SKM-1 (cell line): ENCODE results near the gene IL15RA.
"Not testable (repeated sequence)": the region's sequence is repeated elsewhere in the genome, so short reads cannot be mapped to it uniquely, and the experiment has no call there.

Experiments used
- DNase-seq: peaks from one replicate; lab custom pipeline; 2025; ENCODE audit not compliant: unreplicated experiment; lab: John Stamatoyannopoulos, UW

IL15RA gene

GRCh38 chr10:5951721-5952407 lies 25.5 kb downstream of the IL15RA start:
- no peak for DNase-seq

- no peak for DNase-seq
Observed at GRCh38 chr10:5951167-5951711, 26.1 kb downstream of the IL15RA start.

- DNase-seq = no peak
Observed at GRCh38 chr10:5949009-5949759, 28.2 kb downstream of the IL15RA start.

GRCh38 chr10:5948208-5948585 lies 29.1 kb downstream of the IL15RA start:
- no peak for DNase-seq

GRCh38 chr10:5947471-5948207 lies 29.7 kb downstream of the IL15RA start:
- DNase-seq = no peak

- no peak for DNase-seq
Observed at GRCh38 chr10:5946786-5947185, 30.6 kb downstream of the IL15RA start.

GRCh38 chr10:5946419-5946775 lies 30.9 kb downstream of the IL15RA start:
- DNase-seq = not testable (repeated sequence)

- no peak for DNase-seq
Observed at GRCh38 chr10:5945561-5946418, 31.6 kb downstream of the IL15RA start.

DNA sequence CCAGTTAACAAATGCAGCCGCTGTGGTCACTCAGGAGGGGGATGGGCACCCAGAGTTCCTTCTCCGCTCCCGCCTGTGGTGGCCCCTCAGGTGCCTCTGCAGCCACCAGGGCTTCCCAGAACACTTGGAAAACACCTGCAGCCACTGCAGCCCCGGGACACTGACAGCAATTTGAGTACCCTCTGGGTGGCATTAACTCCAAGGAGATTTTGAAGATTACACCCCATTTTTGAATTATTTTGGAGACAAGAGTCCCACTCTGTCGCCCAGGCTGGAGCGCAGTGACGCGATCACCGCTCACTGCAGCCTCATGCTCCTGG lies 32.2 kb downstream of the IL15RA start:
- DNase-seq = no peak

- no peak for DNase-seq
Observed at GRCh38 chr10:5944389-5945189, 32.8 kb downstream of the IL15RA start.

DNA sequence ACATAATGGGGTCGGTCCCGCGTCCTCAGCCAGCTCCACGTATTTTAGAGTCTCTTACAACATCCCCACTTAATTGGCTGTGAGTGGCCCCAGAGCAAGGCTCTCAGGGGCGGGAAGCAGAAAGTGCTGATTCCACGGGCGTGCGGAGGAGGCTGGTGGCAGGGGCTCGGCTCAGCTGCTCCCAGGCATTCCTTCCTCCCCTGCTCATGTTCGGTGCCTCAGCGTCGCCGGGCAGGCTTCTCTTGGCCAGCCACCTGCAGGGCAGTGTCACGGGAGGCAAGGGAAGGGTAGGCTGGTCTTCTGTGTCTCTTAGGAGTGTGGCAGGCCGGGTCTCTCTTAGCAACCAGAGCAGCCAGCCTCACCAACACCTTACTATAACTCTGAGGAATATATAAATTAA lies 33.8 kb downstream of the IL15RA start:
- DNase-seq = no peak

- no peak for DNase-seq
Observed at GRCh38 chr10:5942474-5942873, 34.9 kb downstream of the IL15RA start.

DNA sequence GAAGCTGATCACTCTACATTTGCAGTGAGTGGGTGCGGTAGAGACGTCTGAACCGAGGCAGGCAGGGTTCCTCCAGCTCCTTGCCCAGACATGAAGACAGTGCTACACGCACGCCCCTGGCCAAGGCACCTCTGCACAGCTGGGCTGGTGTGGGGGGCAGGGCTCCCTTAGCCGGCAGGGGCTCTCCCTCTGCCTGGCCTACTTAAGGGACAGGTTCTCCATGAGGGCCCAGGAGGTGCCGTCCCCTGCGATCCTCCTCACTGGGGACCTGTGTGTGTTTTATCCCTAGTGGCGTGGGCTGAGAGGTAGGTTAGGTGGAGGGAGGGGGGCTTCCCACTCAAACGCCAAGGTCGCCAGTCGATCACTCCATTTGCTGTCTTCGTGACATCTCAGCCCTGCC lies 35.3 kb downstream of the IL15RA start:
- DNase-seq = no peak

DNA sequence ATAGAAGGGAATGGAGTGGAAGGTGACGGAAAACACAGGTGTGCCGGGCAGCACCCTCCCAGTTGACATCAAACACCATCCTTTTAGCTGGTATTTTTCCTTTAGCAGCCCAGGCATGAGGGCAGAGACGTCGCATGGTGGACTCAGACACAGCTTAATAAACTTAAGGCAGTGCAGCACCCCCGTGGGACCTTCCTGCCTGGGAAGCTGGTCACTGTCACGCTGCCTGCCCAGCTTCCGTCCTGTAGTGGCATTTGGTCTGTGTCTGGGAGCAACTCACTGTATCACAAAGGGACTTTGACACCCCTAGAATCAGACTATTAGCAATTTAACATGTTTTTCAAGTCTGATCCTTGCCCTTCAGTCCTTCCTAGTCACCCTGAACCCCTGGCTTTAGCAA lies 35.8 kb downstream of the IL15RA start:
- DNase-seq = no peak

GRCh38 chr10:5940807-5941218 lies 36.5 kb downstream of the IL15RA start:
- no peak for DNase-seq

GRCh38 chr10:5938291-5938690 lies 39.1 kb downstream of the IL15RA start:
- DNase-seq = no peak

DNA sequence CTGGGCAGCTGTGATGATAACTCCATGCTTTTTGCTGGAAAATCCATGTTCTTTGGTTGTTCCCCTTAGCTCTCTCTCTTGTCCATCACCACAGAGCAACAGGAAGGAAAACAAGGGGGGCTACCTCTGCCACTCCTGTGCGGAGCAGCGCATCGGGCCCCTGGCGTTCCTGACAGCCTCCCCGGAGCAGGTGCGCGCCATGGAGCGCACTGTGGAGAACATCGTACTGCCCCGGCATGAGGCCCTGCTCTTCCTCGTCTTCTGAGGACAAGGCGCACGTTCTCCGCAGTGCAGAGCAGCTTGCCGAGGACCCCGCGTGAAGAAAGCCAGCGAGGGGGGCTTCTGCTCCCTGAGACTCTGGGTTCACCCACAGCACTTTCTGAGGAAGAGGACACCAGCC lies 40.3 kb downstream of the IL15RA start:
- no peak for DNase-seq

DNA sequence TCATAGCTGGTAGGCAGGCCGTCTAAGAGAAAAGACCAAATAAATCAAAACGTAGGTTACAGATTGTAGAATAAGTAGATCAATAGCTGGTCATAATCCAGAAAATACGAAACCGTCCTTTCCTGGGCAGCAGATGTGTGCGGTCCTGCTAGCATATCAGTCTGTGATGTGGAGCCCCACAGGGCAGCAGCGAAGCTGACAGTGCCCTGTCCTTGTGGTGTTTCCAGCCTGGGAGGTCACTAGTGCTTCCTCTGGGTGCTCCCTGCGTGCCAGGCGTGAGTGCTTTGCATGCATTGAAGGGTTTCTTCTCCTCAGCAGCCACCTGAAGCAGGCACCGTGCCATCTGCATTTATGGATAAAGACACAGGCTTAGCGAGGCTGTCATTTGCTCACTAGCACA lies 41.7 kb downstream of the IL15RA start:
- DNase-seq = no peak

DNA sequence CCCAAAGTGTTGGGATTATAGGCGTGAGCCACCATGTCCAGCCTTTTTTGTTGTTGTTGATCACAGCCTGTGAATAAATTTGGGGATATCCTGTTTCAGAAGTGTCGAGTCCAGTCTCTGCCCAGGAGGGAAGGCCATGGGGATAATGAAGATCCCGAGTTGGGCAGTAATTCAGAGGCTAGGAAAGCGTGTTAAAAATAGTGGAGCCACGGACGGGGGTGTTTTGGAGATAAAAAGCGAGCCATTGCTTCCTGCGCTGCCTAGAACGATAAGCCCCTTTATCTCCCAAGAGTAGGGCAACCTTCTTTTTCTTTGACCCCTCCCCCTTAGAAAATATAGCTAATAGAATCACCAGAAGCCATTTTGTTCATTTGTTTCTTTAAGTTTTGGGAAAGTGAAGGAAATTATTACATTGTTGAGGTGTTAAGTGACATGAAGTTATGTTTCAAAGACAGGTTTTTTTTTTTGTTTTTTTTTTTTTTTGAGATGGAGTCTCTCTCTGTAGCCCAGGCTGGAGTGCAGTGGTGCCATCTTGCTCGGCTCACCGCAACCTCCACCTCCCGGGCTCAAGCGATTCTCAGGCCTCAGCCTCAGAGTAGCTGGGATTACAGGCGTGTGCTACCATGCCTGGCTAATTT lies 43.3 kb downstream of the IL15RA start:
- no peak for DNase-seq

DNA sequence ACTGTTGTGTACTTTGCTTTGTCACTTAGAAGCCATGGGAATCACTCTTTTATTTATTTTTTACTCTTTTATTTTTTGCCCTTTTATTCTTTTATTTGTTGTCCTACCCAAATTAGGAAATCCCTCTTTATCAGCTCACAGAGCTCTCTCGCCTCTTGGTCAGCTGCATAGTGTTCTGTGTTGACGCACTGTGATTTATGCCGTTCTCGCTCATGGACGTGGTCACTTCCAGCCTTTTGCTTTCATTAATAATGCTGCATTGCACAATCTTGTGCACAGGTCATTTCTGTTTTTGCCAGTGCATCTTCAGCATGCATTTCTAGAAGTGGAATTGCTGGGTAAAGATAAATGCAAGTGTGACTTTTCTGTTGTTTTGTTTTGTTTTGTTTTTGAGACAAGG lies 45.0 kb downstream of the IL15RA start:
- no peak for DNase-seq
